ENCODE measurements around the gene ABI1.

DNA sequence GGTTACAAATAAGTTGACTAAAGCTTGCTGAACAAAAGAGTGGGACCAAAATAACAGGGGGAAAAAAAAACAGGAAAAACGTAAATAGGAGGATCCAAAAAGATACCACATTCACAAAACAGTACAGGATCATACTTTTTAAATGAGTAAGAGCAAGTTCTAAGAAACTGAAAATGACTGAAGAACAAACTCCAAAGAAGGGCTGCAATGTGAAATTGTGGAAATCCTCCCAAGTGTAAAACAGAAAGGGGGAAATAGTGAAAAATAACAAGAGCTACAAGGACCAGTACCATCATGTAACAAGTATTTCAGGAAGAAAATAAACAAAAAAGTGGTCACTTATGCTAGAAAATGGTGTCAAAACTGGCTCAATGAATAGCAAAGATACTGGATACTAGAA, 116.9 kb downstream of the ABI1 start:
- TF ChIP-seq, protein P1, sequence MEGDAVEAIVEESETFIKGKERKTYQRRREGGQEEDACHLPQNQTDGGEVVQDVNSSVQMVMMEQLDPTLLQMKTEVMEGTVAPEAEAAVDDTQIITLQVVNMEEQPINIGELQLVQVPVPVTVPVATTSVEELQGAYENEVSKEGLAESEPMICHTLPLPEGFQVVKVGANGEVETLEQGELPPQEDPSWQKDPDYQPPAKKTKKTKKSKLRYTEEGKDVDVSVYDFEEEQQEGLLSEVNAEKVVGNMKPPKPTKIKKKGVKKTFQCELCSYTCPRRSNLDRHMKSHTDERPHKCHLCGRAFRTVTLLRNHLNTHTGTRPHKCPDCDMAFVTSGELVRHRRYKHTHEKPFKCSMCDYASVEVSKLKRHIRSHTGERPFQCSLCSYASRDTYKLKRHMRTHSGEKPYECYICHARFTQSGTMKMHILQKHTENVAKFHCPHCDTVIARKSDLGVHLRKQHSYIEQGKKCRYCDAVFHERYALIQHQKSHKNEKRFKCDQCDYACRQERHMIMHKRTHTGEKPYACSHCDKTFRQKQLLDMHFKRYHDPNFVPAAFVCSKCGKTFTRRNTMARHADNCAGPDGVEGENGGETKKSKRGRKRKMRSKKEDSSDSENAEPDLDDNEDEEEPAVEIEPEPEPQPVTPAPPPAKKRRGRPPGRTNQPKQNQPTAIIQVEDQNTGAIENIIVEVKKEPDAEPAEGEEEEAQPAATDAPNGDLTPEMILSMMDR (IDR thresholded peaks at IDR 0.05): no peak
- TF ChIP-seq POLR2A (IDR thresholded peaks at IDR 0.05): no peak
